OCI-LY7 (cell line): ENCODE results near the gene DIS3.

Experiments
- CTCF ChIP-seq: fragments of 200-600 bp; sonication (generic); conservative IDR thresholded peaks from 2 replicates; pipeline ENCODE4 v1.5.1; 2014; ENCODE audit warnings: mild to moderate bottlenecking, antibody characterized with exemption, low read length, moderate library complexity, mixed read lengths
- EZH2phosphoT487 ChIP-seq: fragments of 200-600 bp; sonication (generic); IDR thresholded peaks from 2 replicates; pipeline ENCODE4 v1.6.1; 2018; ENCODE audit warnings: low read depth, borderline replicate concordance, mild to moderate bottlenecking, mixed run types, antibody characterized with exemption, low read length, moderate library complexity, mixed read lengths

- TF ChIP-seq CTCF (no peak), EZH2phosphoT487 (no peak)
Observed at GRCh38 chr13:72763411-72763810, 18.3 kb downstream of the DIS3 start.
